COR-L47 (cell line): ENCODE data around the gene EXOC2.
"Not testable (repeated sequence)": the region's sequence is repeated elsewhere in the genome, so short reads cannot be mapped to it uniquely, and the experiment has no call there.

ENCODE experiments used
- DNase-seq: peaks from one replicate; lab custom pipeline; 2025; lab: John Stamatoyannopoulos, UW

Gene EXOC2

DNA sequence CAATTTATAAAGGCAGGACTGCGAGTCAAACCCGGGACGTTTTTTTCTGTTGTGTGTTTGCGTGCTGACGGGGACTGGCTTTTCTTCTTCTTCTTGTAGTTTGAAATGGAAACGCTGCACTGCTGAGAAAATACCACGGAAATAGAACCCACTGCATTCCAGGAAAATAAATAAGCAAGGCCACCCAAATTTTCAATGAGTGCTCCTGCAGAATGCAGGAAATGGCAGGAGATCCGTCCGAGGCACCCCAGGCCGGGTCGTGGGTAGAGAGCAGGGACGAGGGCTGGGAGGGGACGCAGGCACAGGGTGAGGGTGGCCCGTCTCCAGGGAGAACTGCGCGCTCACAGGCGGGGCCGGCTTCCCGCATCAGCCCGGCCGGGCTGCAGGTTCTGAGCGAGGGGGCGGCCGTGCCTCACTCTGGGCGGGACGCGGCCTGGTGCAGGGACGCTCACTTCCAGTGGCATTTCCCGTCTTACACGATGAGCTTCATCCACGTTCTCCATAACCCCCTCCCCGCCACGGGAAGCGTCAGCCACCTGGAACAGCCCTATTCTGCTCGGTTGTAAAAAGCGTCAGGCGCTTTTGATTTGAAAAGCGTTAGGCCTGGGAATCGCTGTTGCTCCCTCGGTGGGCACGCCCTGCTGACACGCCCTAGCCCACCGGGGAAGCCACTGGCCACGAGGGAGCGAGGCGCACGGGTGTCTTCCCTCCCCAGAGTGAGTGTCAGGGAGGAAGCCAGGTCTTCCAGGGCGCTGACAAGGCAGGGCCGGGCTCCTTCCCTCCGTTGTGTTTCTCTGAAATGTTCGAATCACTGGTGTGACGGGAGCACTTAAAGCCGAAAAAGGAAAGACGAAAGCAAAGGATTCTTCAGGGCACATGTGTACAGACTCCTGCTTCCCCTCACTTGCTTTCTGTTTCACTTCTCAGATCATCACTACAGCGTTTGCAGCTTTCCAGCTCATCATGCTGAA lies 17.9 kb upstream of the EXOC2 start:
- DNase-seq = peak; percentile 71

DNA sequence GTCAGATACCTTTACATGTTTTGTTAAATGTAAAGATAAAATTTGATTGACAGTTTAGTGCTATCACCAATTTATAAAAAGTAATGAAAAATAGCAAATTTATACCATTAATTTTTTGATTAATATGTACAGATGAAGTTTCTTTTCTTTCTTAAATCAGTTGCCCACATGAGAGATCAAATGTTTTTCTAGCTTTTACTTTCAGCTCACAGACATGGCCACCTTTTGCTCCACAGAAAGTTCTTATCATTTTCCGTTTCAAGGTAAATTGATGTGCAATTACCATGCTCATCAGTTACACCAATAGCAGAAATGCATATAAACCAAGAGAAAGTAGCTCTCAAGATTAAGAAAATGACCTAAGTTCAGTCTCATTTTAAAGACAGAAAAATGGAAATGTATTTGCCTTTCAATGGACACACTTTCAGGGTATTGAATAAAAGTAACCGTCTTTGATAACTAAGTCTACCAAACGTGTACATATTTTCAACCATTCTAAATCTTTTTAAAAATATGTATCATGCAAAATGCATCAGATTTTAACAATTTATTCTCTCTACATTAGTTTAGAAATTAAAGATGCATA lies 16.6 kb upstream of the EXOC2 start:
- DNase-seq = no peak

DNA sequence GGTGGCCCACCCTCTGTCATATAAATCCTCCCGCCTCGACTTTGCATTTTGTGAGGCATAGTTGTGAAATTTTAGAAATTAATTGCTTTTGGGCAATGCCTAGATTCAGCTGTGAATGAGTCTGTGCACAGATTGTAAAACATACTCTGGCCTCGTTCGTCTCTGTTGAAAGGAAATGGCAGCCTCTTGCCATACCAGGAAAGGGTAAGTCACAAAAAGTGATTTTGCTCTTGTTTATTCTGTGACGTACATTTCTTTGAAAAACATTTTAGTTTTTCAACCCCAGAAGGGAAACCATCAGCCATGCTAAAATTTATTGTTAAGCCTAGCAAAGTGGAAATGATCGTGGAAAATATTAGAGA lies 15.3 kb upstream of the EXOC2 start:
- no peak for DNase-seq

DNA sequence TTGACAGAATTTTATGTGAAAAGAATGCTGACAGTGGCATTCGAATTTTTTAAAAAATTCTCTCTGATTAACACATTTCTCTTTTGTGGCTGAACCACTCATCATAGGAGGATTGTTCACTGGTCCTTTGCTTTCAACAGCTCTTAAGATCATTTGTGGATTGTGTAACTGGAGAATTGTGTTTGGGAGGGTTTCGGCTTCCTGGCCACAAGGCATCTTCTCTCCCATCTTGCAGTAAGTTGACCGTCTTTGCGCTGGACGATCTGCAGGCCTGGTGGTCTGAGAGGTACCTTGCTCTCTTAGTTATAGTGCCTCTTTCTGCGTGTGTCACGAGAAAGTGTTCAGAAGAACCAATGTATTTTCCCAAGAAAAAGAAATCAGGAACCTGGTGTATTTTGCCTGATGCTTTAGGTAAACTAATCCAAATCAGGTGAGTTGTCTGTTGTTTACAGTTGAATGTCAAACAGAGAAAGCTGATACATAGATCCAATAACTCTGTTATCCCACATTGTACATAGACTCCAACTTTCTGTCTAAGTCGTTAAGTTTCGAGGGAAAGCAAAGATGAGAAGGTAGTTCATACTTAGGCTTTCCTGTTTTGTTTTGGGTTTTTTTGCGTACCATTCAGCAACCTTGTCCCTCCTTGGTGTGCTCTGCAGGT lies 14.8 kb upstream of the EXOC2 start:
- DNase-seq = no peak

DNA sequence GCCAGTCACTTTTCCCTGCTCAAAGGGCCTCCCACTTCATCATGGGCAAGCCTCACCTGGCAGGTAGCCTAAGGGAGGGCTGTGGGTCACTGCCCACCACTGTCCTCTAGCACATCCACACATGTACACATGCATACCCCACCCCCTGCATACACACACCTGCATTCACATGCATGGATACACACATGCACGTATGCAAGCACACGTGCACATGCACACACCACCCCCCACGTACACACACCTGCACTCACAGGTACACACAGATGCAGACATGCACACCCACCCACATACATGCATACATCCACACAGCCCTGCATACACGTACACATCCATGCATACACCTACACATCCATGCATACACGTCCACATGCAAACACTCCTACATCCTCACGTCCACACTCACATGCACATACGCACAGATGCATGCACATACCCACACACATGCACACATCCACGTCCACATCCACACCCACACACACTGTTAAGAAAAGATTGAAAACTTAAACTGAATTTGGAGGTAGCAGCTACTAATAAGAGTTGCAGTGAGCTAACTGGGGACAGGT lies 14.0 kb upstream of the EXOC2 start:
- DNase-seq = no peak

DNA sequence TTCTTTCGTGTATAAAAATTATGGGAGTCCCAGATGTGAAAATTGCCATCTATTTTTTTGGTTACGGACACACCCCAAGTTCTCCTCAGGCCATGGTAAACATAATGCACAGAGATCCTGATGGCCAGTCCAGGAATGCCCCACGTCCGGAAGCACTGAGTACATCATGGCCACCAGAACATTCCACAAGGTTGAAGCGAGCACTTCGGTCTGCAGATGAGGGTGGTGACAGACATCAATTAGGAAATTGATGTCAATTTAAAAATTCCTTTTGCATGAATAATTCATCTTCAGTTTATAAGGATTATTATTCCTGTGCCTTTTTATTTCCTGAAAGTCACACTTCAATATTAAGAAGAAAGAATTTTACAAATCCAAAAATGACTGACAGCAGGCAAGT lies 13.2 kb upstream of the EXOC2 start:
- DNase-seq = no peak

DNA sequence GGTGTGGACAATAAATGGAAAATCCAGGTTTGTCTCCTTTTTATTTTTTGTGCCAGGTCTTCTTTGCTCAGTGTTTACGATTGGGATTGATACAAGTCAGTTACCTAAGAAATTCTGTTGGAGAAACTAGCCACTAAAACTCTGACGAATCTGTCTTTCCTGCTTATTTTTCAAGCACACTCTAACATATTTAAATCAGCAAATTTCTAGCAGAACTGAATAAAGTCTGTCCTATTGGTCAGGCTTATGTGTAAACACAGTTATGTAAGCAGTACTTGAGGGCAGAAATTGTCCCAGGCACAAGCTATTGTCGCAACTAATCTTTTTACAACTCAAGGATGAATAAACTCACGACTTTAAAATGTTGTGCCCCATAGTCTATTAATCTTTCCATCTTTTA lies 12.1 kb upstream of the EXOC2 start:
- DNase-seq = no peak

DNA sequence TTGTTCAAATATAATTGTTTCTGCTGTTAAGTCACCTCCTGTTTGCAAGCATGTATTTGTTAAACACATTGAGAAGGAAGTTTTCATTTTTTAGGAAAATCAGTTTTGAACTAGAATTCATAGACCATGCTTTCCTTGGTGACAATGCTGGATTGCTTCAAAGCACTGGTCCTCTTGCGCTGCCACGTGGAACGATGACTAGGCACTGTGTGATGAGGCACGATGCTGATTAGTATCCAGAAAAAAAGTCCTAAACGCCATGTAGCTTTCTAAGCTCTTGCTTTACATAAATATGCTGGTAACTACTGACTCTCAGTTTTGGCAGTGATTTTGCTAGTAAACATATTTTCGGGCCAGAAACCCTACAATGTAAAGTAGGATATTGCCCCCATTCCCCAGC lies 11.1 kb upstream of the EXOC2 start:
- peak; percentile 41 for DNase-seq

DNA sequence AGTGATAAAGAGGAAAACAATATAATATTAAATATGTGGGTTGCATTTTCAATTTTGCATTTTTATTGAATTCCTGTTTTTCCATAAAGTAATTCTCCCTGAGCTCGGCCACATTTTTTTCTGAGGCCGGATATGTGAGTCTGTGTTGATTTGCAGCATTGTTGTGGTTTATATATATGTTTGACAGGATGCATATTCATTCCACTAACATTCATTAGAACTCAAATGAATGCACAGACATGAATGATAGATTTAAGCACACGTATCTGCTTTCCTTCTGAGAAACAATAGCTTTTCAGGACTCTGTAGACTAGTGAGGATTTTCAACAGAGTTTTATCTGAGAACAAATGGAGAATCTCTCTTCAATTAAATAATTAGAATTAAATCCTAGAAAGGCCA lies 10.6 kb upstream of the EXOC2 start:
- no peak for DNase-seq

DNA sequence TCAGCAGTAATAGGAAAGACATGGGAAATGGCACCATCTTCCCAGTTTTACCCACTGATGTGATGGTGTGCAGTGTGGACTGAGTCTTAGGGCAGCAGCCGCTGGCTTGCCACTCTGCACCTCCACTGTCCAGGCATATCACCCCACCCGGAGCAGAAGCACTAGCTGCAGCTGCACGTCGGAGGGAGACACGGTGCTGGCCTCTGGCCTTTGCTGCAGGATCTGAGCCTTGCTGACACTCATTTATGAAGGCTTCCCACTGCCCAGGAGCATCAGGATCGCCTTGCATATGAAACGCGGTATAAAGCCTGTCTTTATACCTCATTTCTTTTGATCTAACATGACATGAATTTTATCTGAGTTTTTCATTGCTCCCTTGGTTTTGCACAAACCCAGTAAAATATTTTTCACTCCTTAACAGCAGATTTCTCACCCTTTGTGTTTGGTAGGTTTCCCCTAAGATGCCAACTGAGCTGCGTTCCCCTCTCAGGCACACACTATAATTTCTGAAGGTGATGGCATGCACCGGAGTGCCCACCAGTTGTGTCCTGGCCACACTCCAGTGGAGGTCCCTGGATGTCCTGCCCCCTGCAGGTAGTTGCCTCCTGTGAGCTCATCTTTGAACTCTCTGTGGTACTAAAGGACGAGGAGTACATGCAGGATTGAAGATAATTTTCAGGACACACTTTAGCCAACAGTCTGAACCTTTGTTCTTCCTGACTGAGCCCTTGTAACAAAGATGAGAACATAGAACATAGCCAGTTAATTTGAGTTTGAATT lies 9.0 kb upstream of the EXOC2 start:
- DNase-seq = no peak

DNA sequence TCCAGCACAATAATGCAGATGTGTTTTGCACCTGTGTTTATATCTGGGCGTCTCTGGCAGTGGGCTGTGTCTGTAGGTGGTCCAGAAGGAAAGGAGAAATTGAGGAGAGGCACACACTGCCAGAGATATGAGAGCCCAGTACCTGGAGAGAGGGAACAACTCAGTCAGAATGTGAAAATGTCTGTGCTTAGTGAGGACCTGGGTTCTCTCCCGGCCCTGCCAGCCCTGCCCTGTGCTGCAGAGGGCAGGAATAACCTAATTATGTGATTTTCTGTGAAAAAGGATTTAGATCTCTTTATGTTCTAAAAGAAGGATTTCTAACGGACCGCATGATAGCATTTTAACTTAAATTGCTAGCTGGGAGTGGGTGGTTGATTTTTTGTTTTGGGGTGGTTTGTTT lies 8.3 kb upstream of the EXOC2 start:
- DNase-seq = no peak

DNA sequence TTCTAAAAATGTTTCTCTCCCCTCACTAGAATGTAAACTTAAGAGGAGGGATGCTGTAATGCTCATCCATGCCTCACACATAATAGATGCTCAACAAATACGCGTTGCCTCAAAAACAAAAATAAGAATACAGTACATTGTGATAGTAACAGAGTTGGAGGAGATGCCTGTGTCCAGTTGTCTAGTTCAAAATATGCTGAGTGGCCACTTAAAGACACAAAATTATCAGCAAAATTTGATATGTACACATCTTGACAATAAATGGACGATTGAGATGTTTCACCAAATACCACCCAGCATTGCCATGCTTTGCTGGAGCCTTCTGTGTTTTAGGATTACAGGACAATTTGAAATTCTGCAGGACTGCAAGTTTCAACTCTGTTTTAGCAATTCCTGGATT lies 7.6 kb upstream of the EXOC2 start:
- DNase-seq = no peak

DNA sequence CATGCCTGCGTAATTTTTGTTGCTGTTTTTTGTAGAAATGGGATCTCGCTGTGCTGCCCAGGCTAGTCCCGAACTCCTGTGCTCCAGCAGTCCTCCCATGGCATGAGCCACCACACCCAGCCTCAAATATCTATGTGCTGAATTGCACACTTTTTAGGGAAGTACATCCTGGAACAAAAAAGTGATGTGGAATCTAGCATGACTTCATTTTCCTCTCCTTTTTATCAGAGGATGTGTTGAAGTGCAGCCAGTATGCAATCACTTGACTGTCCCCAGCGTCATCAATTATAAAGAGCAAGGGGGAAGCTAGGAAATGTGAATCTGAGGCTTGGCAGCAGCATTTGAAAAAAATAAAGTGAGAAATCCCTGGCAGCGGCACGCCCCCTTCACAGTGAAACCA lies 6.4 kb upstream of the EXOC2 start:
- DNase-seq = no peak

DNA sequence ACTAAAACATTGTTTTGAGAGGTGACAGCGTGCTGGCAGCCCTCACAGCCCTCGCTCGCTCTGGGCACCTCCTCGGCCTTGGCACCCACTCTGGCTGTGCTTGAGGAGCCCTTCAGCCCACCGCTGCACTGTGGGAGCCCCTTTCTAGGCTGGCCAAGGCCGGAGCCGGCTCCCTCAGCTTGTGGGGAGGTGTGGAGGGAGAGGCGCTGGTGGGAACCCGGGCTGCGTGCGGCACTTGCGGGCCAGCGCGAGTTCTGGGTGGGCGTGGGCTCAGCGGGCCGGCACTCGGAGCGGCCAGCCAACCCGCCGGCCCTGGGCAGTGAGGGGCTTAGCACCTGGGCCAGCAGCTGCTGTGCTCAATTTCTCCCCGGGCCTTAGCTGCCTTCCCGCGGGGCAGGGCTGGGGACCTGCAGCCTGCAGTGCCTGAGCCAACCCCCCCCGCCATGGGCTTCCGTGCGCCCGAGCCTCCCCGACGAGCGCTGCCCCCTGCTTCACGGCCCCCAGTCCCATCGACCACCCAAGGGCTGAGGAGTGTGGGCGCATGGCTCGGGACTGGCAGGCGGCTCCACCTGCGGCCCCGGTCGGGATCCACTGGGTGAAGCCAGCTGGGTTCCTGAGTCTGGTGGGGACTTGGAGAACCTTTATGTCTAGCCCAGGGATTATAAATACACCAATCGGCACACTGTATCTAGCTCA lies 1.6 kb upstream of the EXOC2 start:
- DNase-seq = not testable (repeated sequence)

DNA sequence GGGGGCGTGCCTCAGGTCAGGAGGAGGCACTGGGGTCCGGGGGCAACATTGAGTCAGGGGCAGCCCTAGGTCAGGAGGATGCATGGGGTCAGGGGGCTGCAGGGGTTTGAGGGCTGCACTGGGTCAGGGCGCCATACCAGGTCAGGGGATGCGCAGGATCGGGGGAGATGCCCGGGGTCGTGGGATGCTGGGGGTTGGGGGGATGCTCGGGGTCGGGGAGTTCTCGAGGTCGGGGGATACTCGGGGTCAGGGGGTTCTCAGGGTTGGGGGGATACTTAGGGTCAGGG lies 727 bp upstream of the EXOC2 start:
- DNase-seq = no peak

DNA sequence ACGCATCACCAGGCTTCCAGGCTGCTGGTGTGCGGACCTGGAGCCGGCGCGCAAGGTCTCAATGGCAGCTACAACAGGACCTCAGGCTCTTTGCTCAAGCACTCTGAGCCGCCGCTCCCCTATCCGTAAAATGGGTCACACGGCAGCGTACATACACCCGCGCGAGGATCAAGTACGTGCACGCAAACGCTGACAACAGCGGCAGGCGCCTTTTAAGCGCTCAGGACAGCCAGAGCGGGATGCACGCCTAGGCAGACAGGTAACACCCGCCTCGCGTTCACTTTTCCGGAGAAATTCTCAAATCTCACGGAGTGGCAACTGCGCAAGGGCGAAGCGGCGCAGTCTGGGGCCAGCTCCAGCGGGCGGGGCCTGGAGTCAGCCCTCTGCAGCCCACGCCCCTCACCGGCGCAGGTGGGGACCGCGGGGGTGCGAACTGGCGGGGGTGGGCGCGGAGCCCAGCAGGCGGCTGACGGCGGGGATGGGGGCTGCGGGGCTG lies 535 bp downstream of the EXOC2 start:
- DNase-seq = peak; percentile 82

DNA sequence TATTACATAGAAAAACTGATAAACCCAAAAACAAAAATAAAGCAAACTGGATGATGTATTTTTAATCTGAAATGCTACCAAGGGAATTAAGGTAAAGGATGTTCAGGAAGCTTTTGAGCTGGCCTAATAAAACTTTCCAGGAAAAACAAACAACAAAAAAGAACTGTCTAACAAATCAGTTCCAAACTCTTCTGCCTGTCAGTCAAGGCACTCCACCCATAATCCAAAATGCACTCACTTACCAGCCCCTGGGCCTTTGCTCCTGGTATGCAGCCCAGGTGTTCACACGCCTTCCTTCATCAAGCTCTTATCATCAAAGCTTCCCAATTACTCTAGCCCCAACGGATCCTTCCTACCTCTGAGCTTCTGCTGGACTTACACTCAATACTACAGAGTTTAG lies 3.7 kb downstream of the EXOC2 start:
- no peak for DNase-seq

DNA sequence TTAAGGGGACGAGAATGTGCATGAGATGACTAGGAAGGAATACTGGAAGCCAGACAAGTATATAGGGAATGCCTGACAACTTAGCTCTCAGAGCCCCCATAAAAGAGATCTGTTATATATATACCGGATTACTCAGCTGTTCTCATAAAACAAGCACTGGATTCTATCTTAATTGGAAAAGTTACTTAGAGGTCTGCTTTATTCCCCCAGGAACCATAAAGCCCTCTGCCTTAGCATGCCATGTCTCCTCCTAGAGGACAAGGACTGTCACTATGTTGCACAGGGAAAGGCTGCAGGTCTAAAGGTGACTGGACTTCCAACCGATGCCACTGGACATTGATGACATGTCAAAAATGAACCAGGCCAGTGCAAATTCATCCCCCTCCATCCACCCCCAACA lies 6.4 kb downstream of the EXOC2 start:
- DNase-seq = no peak

DNA sequence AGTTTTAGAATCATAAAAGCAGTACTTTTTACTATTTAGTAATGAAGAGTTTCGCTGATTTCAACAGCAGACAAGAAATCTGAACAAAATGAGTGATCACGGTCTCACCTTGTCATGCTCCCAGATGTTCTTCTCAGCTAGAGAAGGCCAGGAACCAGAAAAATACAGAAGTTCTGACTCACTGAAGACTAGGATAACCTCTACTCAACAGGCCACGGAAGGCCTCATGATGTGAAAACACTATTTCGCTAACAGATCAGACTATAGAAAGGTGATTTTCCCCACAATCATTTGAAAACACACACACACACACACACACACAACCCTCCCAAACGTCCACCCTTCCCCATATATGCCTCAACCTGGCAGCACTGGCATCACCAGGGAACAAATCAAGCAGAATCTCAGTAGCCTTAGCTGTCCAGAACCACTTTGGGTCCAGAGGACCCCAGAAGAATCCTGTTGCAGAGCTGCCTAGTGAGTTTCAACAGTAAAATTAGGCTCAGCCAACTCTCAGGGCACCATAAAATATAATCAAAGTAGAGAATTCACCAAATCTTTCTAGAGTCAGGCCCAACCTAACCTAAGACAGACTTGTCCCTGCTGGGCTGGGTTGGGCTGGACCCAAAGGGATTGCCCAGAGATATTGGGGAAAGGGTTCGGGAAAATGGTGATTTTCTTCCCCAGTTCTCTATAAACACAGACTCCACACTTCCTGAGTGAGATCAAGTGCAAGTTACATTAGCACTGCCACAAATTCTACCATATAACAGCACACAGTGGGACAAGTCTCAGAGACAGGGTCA lies 7.9 kb downstream of the EXOC2 start:
- no peak for DNase-seq

DNA sequence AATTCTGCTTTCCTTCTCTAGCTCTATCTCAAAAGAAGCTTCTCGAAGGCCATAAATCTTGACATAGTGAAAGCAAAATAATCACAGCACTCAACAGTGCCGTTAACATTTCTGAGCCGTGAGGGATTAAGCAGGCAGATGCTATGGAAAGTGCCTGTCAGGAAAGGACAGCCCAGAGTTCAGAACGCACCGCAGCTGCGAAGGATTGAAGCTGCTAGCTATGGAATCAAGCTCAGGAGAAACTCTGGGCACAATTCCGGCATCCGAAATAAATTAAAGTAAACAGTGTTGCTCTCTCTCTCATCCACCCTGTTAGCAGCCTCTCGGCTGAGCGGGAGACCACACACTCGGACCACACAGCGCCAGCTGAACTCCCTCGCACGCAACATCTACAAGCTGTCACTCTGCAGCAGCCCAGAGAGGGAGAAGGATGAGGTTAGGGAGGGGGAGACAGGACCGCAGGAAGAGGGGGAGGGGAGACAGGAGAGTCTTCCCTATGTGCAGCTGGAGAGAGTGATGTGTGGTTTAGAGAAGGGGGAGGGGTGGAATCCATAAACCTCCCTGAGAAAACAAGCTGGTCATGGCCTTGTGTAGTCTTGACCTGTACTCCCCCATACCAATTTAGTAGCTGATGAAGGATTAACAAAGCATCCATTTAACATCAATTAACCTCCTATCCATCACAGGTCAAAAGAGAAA lies 9.0 kb downstream of the EXOC2 start:
- peak; percentile 66 for DNase-seq
